GM19455 (cell line): ENCODE data around the gene LRRC1.
"Not testable (repeated sequence)": the region's sequence is repeated elsewhere in the genome, so short reads cannot be mapped to it uniquely, and the experiment has no call there.

Source experiments
- ATAC-seq: cut with Tn5 transposase; IDR thresholded peaks from one replicate; pipeline ENCODE4 v1.9.1; 2021; ENCODE audit not compliant: unreplicated experiment

LRRC1 gene

DNA sequence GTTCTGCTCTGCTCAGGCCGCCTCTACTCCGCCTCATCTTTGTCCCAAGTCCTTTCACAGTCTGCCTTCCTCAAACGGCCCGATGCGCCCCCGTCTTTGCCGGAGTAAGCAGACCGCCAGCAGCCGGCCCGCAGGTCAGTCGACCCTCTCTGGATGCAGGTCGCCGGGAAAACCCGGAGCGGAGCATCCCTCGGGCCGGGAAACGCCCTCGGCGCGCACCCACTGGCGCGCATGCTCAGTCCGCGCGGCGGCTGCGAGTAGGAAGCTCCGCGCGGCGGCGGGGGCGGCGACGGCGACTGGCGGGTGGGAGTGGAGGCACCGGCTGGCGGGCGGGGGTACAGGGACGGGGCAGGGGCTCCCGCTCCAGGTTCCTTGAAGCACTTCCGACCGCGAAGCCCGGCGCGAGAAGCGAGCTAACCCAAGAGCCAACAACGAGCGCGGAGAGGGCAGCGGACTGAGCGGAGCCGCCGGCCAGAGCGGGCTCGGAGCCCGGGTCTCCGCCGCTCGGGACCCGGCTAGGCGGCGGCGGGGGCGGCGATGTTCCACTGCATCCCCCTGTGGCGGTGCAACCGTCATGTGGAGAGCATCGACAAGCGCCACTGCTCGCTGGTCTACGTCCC lies at the start of gene LRRC1:
Gene LRRC1, plus strand, starts transcription at position 286 of the 620 bp plus-strand sequence. Its CDS starts 252 bp downstream, at position 538.
- peak; percentile 70 for ATAC-seq

DNA sequence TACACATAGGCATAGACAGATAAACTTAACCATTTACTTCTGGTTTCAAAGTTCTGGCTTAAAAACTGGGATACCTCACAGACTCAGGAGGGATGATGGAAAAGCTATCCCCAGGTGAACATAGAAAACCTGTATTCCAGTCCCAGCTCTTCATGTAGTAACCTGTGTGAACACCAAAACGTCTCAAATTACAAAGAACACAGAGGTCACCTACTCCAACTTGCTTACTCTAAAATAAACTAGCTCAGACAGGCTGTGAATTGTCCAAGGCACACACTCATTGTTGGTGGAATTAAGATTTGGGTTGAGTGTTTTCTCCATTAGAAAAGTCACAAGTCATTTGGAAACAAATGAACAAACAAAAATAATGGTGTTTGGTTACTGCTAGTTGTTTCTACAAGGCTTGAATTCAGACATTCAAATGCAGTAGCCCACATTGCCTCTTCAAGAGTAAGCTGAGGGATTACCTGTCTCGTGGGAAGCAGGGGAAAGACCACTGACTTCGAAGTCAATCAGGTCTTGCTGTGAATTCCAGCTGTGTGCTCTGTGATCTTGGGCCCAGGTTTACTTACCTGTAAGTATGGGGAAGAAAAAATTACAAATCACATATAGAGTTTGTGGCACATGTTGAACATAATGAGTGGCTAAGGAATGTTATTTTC lies 48.2 kb upstream of the LRRC1 start:
- ATAC-seq: no peak

DNA sequence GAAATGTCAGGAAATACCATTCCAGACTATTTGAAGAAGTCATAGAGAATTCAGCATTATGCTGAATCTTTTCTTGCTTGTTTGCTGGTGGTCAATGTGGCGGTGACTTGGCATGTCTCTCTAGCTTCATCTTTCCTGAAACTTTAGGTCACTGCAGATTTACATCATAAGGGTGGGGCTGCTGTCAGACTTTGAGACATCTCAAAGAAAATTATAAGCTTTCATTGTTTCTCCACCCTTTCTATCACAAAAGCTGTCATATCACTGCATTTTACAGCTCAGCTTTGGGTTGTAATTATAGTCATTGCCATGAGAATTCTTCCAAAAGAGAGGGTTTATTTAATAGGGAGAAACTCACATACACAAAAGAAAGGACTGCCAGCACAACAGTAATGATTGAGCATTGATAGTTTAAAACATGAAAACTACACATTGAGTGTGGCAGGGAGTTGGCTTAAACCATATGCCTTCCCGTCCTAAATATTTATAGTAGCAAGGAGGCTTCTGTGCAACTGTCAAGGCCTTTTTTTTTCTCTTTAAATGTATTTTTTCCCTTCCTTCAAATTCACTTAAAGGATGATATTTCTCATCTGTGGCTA lies 44.7 kb upstream of the LRRC1 start:
- no peak for ATAC-seq

DNA sequence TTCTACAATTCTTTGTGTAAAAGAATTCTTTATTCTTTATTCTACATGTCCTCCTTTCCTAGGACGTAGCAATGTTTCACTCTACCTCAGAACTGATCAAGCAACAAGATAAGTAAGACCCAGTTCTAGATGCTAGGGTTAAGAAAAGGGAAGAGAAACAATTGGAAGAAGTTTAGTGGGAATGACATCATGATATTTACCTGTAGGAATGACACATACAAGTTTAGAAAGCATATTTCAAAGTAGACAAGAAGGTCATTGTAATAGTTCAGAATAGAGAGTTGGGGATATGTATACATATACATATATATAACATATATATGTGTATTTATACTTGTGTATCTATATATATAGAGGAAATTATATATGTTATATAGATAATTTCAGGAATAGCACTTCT lies 43.4 kb upstream of the LRRC1 start:
- no peak for ATAC-seq

DNA sequence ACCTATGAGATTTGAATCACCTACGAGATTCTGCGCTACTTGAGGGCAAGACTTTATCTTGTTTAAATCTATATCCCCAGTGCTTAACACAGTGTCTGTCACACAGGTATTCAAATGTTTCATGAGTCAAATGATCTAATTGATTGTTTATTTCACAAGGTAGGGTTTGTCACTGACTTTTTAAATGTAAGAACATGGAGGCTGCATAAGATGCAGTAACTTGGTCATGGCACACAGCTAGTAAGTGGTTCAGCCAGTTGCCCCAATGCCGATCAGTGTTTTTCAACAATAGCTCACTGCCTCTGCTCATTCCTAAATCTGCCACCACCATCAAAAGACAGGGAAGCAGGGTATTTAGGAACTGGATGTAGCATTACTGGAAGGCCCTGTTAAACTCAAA lies 42.4 kb upstream of the LRRC1 start:
- no peak for ATAC-seq

DNA sequence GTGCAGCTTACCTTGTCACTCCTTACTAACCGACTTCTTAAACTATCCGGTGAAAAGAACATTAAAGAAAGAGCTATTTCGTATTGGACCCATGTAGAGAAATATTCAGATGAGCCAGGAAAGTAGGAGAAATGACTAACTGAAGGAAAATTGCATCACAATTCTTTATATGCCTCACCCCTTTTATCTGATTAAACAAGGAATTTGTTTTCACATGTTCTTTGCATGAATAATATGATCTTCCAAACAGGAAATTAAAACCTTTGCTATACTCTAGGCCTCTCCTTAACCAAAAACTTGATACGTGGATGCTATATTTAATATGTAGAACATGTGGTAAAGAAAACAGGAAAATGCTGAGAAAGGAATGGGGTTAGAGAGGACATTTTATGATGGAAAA lies 41.9 kb upstream of the LRRC1 start:
- ATAC-seq: no peak

DNA sequence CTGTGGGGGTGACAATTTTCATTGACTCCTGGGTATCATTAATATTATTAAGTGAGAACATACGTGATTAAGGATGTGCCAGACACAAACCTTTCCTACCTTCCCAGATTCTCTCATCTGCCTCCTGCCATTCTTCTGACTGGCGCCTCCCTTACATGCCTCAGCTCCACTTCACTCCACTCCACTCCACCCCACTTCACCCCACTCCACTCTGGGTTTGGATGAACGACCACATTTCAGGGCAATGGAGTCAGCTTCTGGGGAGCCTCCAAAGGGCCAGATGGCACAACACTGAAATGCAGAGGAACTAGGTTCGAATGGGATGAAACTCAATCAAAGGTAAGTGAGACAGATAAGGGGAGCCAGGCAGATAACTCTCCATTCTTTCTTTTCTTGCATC lies 40.5 kb upstream of the LRRC1 start:
- no peak for ATAC-seq

DNA sequence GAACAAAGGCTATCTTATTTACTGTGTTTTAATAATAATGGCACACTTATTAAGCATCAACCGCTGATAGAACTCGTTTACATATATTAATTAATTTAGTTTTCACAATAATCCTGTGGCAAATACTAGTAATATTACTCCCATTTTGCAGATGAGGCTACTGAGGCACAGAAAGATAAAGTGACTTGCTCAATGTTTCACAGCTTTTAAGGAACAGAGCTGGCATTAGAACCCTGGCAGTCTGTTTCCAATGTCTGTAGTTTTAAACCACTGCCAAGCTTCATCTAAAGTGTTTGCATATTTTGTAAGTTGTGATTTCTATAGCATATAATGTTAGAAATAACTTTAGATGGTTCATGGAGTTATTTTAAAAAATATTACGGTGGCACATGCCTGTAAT lies 38.4 kb upstream of the LRRC1 start:
- ATAC-seq: no peak

DNA sequence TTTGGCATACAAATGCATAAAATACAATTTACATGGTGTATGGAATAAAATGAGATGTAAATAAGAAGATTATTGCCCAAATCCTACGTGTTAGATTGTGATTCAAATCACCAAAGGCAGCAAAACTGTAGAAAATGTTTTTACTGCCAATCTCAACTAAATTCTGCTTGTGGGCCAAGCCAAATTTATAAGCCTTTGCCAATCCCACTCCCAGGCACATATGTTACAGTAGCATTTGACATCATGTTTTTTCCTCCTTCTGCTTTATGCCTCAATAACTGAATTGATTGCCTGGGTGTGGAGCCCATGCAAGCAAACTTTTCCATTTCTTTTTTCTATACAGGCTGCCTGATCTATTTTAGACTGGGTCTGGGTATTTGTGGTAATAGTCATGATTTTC lies 36.3 kb upstream of the LRRC1 start:
- ATAC-seq: no peak

DNA sequence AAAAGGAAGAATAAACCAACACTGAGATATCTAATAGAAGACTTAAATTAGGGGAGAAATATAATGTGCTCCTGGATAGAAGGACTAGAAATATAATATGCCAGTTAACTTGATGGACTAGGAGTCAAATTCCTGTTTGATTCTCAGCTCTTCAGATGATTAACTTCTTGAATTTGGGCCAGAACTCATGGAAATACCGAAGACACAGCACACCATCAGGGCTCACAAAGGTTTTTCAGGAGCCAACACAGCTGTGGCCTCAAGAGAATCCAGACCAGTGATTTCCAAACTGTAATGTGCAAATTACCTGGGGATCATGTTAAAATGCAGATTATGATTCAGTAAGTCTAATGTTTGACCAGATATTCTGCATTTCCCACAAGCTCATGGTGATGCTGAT lies 33.8 kb upstream of the LRRC1 start:
- ATAC-seq: no peak

DNA sequence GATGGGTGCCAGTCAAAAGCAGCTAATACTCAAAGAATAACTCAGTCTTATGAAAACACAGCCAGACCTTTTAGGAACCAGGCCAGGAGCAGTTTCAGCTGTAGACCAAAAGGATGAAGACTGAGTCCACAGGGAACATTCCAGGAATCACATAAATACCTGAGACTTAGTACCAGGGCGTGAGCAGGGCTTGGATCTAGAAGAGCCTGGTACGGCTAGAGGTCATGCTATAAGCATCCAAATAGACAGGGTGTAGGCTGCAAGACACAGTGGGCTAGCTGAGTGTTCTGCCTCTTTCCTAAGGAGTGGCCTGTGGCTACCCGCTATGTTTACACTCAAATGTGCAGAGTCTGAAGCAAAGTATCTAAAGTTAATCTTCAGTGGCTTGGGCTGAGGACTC lies 29.5 kb upstream of the LRRC1 start:
- ATAC-seq: no peak

DNA sequence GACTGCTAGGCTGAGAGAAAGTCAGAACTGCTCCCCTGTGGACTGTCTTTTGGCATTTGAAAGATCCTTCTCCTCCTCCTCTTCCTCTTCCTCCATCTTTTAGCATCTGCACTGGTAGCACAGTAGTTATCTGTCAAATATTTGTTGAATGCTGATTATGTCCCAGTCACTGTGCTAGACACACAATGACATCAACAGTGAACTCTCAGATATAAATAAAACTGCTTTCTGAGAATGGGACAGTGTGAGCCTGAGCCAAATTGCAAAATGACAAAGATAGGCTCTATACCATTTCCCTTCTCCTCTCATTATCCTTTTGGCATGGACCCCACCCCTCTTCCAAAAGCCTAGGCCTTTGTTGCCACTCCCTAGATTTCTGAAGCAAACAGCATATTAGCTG lies 27.9 kb upstream of the LRRC1 start:
- no peak for ATAC-seq

DNA sequence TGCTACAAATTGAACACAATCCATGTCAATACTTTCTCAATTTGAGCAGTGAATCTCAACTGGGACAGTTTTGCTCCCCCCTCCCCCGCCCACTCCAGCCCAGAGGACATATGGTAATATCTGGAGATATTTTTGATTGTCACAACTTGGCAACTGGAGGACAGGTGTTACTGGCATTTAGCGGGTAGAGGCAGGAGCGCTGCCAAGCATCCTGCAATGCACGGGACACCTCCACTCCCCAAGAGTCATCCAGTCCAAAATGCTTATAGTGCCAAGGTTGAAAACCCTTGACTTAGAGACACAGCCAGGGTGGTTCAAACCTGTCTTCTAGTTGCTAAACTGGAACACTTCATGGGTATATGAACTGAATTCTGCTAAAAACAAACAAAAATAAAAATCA lies 26.9 kb upstream of the LRRC1 start:
- ATAC-seq: no peak

DNA sequence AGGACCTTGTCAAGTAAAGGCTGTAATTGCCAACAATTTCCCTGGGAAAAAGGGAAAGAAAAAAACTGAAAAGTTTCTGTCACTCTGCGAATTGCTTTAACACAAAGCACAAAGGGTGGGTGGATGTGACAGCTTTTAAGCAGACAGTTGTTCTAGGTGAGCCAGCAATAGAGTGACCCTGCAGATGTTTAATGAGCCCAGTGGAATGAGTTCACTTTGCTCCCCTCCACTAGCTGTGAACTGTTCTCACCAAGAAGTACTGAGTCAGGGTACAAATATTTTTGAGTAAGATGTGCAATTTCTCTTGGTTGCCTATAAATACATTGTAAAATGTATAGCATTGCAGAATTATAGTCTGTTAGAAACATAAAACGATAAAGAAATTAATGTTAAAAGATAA lies 26.2 kb upstream of the LRRC1 start:
- no peak for ATAC-seq

DNA sequence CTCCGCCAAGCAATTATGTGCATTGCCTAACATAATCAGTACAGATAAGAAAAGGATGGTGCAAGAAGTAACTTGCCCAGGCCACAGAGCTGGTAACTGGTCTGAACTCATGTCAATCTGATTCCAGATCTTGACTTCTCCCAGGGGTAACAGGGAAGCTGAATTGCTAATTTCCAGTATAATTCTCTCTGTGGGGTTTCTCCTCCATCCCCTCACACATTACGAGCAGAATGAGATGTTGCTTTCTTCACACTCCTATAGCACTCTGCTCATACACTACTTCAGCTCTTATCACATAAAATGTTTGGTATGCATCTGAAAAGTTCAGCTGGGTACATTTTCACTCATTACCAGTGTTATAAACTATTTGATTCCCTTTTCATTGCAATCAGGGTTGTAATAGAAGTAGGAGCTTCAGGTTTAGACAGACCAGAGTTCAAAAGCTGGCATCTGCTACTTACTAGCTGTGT lies 24.0 kb upstream of the LRRC1 start:
- ATAC-seq: no peak

DNA sequence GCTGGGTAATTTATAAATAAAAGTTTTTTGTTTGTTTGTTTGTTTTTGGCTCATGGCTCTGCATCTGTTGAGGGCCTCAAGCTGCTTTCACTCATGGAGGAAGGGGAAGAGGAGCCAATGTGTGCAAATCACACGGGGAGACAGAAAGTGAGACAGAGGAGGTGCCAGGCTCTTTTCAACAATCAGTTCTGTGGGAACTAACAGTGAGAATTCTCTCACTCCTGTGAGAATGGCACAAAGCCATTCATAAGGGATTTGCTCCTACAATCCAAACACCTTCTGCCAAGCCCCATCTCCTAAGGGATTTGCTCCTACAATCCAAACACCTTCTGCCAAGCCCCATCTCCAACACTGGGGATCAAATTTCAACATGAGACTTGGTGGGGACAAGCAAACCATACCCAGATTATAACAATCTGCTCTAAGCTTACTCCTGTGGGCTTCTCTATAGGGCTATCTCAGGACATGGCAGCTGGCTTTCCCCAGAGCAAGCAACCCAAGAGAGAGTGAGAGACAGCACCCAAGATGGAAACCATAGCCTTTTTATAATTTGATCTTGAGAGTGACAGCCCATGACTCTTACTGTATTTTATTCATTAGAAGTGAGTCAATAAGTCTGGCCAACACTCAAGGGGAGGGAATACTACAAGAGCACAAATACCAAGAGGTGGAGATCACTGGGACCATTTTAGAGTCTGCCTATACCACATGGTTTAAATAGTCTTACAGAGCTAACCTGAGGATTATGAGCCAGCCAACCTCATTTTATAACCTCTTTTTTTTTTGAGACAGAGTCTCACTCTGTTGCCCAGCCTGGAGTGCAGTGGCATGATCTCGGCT lies 22.8 kb upstream of the LRRC1 start:
- no peak for ATAC-seq

DNA sequence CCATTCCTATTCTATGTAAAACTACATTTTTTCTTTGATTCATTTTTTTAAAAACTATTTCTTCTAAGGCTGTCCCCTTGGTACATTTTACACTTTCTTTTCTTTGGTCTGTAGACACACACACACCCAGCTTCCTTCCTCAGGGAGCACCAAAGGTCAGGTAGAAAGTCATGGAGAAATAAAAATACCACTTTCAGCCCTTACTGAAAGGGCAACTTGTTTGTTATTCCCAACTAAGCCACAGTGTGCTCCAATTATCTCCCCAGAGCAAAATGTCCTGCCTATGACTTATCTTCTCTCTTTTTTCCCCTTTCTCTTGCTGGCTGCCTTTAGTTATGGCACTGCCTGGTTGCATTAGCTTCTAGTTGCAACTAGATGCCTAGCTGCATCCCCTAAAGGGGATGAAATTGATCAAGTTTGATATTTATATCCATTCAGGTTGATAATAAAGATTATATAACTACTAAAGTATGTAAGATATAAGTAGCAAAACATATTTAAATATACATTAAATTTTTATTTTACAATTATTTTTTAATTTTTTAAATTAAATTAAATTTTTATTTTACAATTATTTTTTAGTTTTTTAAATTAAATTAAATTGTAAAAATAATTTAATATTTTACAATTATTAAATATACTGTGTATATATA lies 21.6 kb upstream of the LRRC1 start:
- no peak for ATAC-seq

DNA sequence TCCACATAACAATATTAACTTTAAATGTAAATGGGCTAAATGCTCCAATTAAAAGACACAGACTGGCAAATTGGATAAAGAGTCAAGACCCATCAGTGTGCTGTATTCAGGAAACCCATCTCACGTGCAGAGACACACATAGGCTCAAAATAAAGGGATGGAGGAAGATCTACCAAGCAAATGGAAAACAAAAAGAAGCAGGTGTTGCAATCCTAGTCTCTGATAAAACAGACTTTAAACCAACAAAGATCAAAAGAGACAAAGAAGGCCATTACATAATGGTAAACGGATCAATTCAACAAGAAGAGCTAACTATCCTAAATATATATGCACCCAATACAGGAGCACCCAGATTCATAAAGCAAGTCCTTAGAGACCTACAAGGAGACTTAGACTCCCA lies 18.7 kb upstream of the LRRC1 start:
- not testable (repeated sequence) for ATAC-seq

DNA sequence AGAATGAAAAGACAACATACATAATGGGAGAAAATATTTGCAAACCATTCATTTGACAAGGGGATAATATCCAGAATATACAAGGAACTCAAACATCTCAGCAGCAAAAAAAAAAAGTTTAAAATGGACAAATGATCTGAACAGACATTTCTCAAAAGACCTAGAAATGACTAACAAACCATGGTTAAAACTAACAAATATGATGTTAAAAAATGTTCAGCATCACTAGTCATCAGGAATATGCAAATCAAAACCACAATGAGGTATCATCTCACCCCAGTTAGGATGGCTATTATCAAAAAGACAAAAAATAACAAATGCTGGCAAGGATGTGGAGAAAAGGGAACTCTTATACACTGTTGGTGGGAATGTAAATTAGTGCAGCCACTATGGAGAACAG lies 9.8 kb upstream of the LRRC1 start:
- ATAC-seq: not testable (repeated sequence)

DNA sequence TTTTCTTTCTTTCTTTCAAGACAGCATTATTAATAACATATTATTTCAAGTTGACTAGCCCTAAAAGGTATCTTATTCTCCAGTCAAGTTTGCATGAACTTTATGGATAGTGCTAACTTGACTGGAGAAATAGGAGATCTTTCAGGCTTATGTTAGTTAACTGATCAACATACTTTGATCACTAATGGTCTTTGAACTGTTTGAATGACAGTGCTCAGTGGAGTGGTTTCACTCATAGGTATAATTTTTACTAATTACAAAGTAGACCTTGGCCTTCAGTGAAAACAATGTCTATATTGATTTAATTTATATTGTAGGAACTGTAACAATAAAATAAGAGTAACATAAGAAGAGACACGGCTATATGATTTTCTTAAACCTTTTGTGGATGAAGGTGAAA lies 8.0 kb upstream of the LRRC1 start:
- no peak for ATAC-seq

DNA sequence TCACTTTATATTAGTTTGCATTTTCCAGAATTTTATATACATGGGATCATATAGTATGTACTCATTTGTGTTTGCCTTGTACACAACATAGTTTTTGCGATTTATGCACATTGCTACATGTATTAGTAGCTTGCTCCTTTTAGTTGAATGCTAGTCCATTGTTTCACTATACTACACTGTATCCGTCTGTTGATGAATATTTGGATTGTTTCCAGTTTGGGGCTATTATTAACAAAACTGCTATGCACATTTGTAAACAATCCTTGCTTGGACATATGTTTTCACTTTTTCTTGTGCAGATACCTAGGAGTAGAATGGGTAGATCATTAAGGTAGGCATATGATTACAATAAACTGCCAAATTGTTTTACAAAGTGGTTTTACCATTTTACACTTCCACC lies 3.9 kb upstream of the LRRC1 start:
- ATAC-seq: no peak
